Measurements from ENCODE around the gene PCBP2. TPM values are rescaled to one million over a fixed set of nuclear protein-coding genes. Genes with fewer than 3 reads are reported as not detected.

Gene PCBP2
- total and polyA plus RNA-seq, 2 donors (not counting 3 experiments of a cell fraction or from before 2014, with no cell fraction given), result 526 to 995 TPM

GRCh38 chr12:53495903-53496751, 44.2 kb downstream of the PCBP2 start:
- intact Hi-C loops (cut with micrococcal nuclease) (no loop called here), dilution Hi-C loops (cut with MboI; ENCODE audit: extremely low pct_ligation_motif_present, low sequenced_read_pairs) (no loop called here)
- Histone ChIP-seq H3K9ac (replicated peaks; ENCODE audit: extremely low read depth, insufficient read depth, low read length) (no peak overlapping the region), H3K4me2 (ENCODE audit: insufficient read depth, low read length) (no peak overlapping the region), H3K27ac (ENCODE audit: insufficient read depth, low read depth, low read length) (no peak overlapping the region), H4K20me1 (replicated peaks; ENCODE audit: control insufficient read depth, extremely low read depth, insufficient read depth, low read length) (no peaks in the 10 kb centered on the region), H2AFZ (ENCODE audit: low read depth, low read length) (no peak overlapping the region), H3K36me3 (ENCODE audit: control insufficient read depth in 2 of 2, extremely low read depth in 1 of 2, insufficient read depth in 2 of 2, low read length in 2 of 2) (no peaks in the 10 kb centered on the region), H3K79me2 (ENCODE audit: control insufficient read depth, insufficient read depth, low read length) (peaks cover 6% of the 10 kb centered on the region), H3K9me1 (replicated peaks; ENCODE audit: control insufficient read depth, extremely low read depth, insufficient read depth, low read length) (no peaks in the 10 kb centered on the region), H3K4me3 (replicated peaks in 1 of 3; ENCODE audit: insufficient read depth in 1 of 3, low read depth in 1 of 3, low read length in 3 of 3) (no peak overlapping the region), H3K27me3 (ENCODE audit: control insufficient read depth in 2 of 2, insufficient read depth in 2 of 2, low read length in 2 of 2) (no peaks in the 10 kb centered on the region), H3K4me1 (ENCODE audit: control insufficient read depth, extremely low read depth, insufficient read depth, low read length) (peaks cover 26% of the 10 kb centered on the region), H3K9me3 (replicated peaks; ENCODE audit: control insufficient read depth, insufficient read depth, low read length) (no peaks in the 10 kb centered on the region)
- ChIA-PET POLR2A (no interaction called here), CTCF (no interaction called here)
- DNase-seq (ENCODE audit: low read depth, low spot score) (no peak), FAIRE-seq (no peak)
- no peak for TF ChIP-seq EZH2 (IDR thresholded peaks at IDR 0.05; ENCODE audit: borderline replicate concordance, low read depth, low read length, severe bottlenecking)
- BruUV-seq (replicated peaks), result no TSS peak

- Histone ChIP-seq H3K9me1 (replicated peaks; ENCODE audit: control insufficient read depth, extremely low read depth, insufficient read depth, low read length) (no peaks in the 10 kb centered on the region), H3K9ac (replicated peaks; ENCODE audit: extremely low read depth, insufficient read depth, low read length) (no peak overlapping the region), H3K4me1 (ENCODE audit: control insufficient read depth, extremely low read depth, insufficient read depth, low read length) (peaks cover 29% of the 10 kb centered on the region), H4K20me1 (replicated peaks; ENCODE audit: control insufficient read depth, extremely low read depth, insufficient read depth, low read length) (no peaks in the 10 kb centered on the region), H3K27ac (ENCODE audit: insufficient read depth, low read depth, low read length) (no peak overlapping the region), H3K4me3 (replicated peaks in 1 of 3; ENCODE audit: insufficient read depth in 1 of 3, low read depth in 1 of 3, low read length in 3 of 3) (no peak overlapping the region), H3K4me2 (ENCODE audit: insufficient read depth, low read length) (no peak overlapping the region), H3K9me3 (replicated peaks; ENCODE audit: control insufficient read depth, insufficient read depth, low read length) (no peaks in the 10 kb centered on the region), H3K27me3 (ENCODE audit: control insufficient read depth in 2 of 2, insufficient read depth in 2 of 2, low read length in 2 of 2) (no peaks in the 10 kb centered on the region), H3K36me3 (ENCODE audit: control insufficient read depth in 2 of 2, extremely low read depth in 1 of 2, insufficient read depth in 2 of 2, low read length in 2 of 2) (no peaks in the 10 kb centered on the region), H3K79me2 (ENCODE audit: control insufficient read depth, insufficient read depth, low read length) (peaks cover 7% of the 10 kb centered on the region), H2AFZ (ENCODE audit: low read depth, low read length) (no peak overlapping the region)
- no peak for TF ChIP-seq POLR2A (IDR thresholded peaks at IDR 0.05; ENCODE audit: low read depth, low read length)
- ChIA-PET CTCF (no interaction called here), POLR2A (no interaction called here)
- DNase-seq (ENCODE audit: low read depth, low spot score) (no peak), FAIRE-seq (no peak)
- intact Hi-C loops (cut with micrococcal nuclease), result no loop called here
- dilution Hi-C loops (cut with MboI; ENCODE audit: extremely low pct_ligation_motif_present, low sequenced_read_pairs), result no loop called here
- no TSS peak for BruUV-seq (replicated peaks)
These were observed 44.8 kb downstream of the PCBP2 start for GRCh38 chr12:53496752-53497032.

Measured in endothelial cell of umbilical vein (primary cell).